ENCODE results near the gene GABRR2.

DNA sequence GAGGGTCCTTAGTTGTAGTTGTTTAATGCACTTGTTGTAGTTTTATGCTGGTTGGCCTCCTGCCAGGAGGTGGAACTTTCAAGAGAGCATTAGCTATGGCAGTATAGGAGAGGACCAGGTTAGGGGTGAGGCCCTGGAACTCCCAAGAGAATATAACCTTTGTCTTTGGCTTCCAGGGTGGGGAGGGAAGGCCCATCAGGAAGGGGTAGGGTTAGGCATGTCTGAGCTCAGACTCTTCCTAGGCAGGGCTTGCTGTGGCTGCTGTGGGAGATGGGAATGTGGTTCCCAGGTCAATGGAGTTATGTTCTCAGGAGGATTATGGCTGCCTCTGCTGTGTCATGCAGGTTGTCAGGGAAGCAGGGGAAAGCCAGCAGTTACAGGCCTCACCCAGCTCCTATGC lies 77.9 kb downstream of the GABRR2 start:
- TF ChIP-seq, protein P1, sequence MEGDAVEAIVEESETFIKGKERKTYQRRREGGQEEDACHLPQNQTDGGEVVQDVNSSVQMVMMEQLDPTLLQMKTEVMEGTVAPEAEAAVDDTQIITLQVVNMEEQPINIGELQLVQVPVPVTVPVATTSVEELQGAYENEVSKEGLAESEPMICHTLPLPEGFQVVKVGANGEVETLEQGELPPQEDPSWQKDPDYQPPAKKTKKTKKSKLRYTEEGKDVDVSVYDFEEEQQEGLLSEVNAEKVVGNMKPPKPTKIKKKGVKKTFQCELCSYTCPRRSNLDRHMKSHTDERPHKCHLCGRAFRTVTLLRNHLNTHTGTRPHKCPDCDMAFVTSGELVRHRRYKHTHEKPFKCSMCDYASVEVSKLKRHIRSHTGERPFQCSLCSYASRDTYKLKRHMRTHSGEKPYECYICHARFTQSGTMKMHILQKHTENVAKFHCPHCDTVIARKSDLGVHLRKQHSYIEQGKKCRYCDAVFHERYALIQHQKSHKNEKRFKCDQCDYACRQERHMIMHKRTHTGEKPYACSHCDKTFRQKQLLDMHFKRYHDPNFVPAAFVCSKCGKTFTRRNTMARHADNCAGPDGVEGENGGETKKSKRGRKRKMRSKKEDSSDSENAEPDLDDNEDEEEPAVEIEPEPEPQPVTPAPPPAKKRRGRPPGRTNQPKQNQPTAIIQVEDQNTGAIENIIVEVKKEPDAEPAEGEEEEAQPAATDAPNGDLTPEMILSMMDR (IDR thresholded peaks at IDR 0.05; ENCODE audit: low read length) = no peak
- no peak for TF ChIP-seq EZH2 (IDR thresholded peaks at IDR 0.05; ENCODE audit: borderline replicate concordance, low read length)

All from OCI-LY1 (cell line).